Measurements from ENCODE around the gene TOPORS. TPM values are rescaled to one million over a fixed set of nuclear protein-coding genes. Genes with fewer than 3 reads are reported as not detected.
A peak's percentile ranks its signal among the peaks of the same experiment; 100 is the strongest.

Gene TOPORS
- total and polyA plus RNA-seq, 4 donors: 4.8 to 19.9 (median 10.4) TPM

DNA sequence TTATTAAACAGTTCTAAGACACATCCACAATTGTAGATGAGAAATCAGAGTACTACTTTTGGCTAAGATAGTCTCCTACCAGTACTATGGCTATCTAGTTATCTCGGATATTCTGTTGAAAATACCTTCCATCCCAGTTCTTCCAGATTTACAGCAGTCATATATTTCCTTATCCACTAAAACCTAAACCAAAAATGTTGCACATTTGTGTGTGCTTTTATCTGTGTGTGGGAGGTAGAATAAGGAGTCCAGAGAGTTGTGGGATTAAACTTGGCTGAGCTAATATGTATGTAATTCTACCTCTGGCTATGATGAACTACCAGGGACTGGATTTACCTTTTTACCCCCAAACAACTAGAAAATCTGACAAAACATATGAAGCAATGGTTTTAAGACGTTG, 38.1 kb upstream of the TOPORS start:
- 45% methylated on average over 2 of the region's 2 CpGs for WGBS
- TF ChIP-seq, protein P1, sequence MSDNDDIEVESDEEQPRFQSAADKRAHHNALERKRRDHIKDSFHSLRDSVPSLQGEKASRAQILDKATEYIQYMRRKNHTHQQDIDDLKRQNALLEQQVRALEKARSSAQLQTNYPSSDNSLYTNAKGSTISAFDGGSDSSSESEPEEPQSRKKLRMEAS (IDR thresholded peaks at IDR 0.05): no peak
- TF ChIP-seq FOXA2 (IDR thresholded peaks at IDR 0.05) (no peak), HNF4G (IDR thresholded peaks at IDR 0.05) (no peak), JUND (IDR thresholded peaks at IDR 0.05) (no peak), NR2F2 (IDR thresholded peaks at IDR 0.05) (no peak), CTCF (IDR thresholded peaks at IDR 0.05; ENCODE audit: low read depth, low read length, missing input control) (no peak), TAF1 (conservative IDR thresholded peaks at IDR 0.05) (no peak), HNF4A (conservative IDR thresholded peaks at IDR 0.05) (no peak), SP1 (IDR thresholded peaks at IDR 0.05) (no peak)
- no peaks in the 10 kb centered on the region for H3K36me3 ChIP-seq (ENCODE audit: control insufficient read depth in 4 of 4, insufficient read depth in 3 of 4, low read depth in 1 of 4, low read length in 3 of 4)
- H3K4me1 ChIP-seq (ENCODE audit: control insufficient read depth in 4 of 4, insufficient read depth in 4 of 4, low read length in 3 of 4): peaks cover 0 to 7% (median 2%) of the 10 kb centered on the region in 4 donors
- H3K27ac ChIP-seq (ENCODE audit: low read depth in 1 of 2, low read length in 2 of 2): no peak overlapping the region
- DNase-seq (ENCODE audit: low spot score): no peak
- H3K9ac ChIP-seq (ENCODE audit: low read depth in 1 of 2, low read length in 2 of 2): no peak overlapping the region
- H3K9me3 ChIP-seq (ENCODE audit: control insufficient read depth in 4 of 4, low read length in 3 of 4): no peaks in the 10 kb centered on the region
- no peak overlapping the region for H3K4me3 ChIP-seq (ENCODE audit: low read depth in 1 of 3, low read length in 3 of 3)
- no peaks in the 10 kb centered on the region for H3K27me3 ChIP-seq (ENCODE audit: control insufficient read depth in 4 of 4, insufficient read depth in 4 of 4, low read length in 3 of 4)

GRCh38 chr9:32589083-32589723, 36.8 kb upstream of the TOPORS start:
- DNase-seq (ENCODE audit: low spot score): no peak
- no peak overlapping the region for H3K4me3 ChIP-seq (ENCODE audit: low read depth in 1 of 3, low read length in 3 of 3)
- H3K9me3 ChIP-seq (ENCODE audit: control insufficient read depth in 4 of 4, low read length in 3 of 4): no peaks in the 10 kb centered on the region
- H3K4me1 ChIP-seq (ENCODE audit: control insufficient read depth in 4 of 4, insufficient read depth in 4 of 4, low read length in 3 of 4): peaks cover 0 to 7% (median 2%) of the 10 kb centered on the region in 4 donors
- H3K36me3 ChIP-seq (ENCODE audit: control insufficient read depth in 4 of 4, insufficient read depth in 3 of 4, low read depth in 1 of 4, low read length in 3 of 4): no peaks in the 10 kb centered on the region
- peak; percentile 40 for TF ChIP-seq CTCF (IDR thresholded peaks at IDR 0.05; ENCODE audit: low read depth, low read length, missing input control)
- TF ChIP-seq RAD21 (IDR thresholded peaks at IDR 0.05): peak; percentile 79 to 84
- no peak for TF ChIP-seq SP1 (IDR thresholded peaks at IDR 0.05)
- H3K27me3 ChIP-seq (ENCODE audit: control insufficient read depth in 4 of 4, insufficient read depth in 4 of 4, low read length in 3 of 4): no peaks in the 10 kb centered on the region
- H3K27ac ChIP-seq (ENCODE audit: low read depth in 1 of 2, low read length in 2 of 2): no peak overlapping the region
- H3K9ac ChIP-seq (ENCODE audit: low read depth in 1 of 2, low read length in 2 of 2): peak overlapping the region in 1 of 2 donors; percentile 18
- 28% methylated on average over 6 of the region's 6 CpGs for WGBS

DNA sequence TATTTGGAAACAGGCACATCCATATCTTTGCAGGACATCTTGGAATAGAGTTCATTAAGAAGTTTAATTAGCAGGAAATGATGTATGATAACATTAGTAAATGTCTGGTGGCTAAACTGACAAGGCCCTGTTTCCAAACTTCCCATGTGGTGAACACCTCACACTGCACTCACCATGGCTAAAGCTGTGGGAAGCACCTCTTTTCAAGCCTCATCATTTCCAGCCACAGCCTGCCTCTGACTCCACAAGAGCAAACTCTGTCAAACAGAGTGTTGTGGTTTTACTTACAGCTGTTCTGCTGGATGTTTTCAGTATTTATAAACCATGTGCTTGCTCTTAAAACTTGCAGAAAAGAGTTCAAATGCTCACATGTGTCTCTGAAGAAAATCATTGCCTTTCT, 35.5 kb upstream of the TOPORS start:
- Histone ChIP-seq H3K9ac (ENCODE audit: low read depth in 1 of 2, low read length in 2 of 2) (no peak overlapping the region), H3K27me3 (ENCODE audit: control insufficient read depth in 4 of 4, insufficient read depth in 4 of 4, low read length in 3 of 4) (no peaks in the 10 kb centered on the region), H3K36me3 (ENCODE audit: control insufficient read depth in 4 of 4, insufficient read depth in 3 of 4, low read depth in 1 of 4, low read length in 3 of 4) (no peaks in the 10 kb centered on the region), H3K9me3 (ENCODE audit: control insufficient read depth in 4 of 4, low read length in 3 of 4) (no peaks in the 10 kb centered on the region), H3K27ac (ENCODE audit: low read depth in 1 of 2, low read length in 2 of 2) (no peak overlapping the region), H3K4me3 (ENCODE audit: low read depth in 1 of 3, low read length in 3 of 3) (no peak overlapping the region), H3K4me1 (ENCODE audit: control insufficient read depth in 4 of 4, insufficient read depth in 4 of 4, low read length in 3 of 4) (peaks cover 0 to 7% (median 2%) of the 10 kb centered on the region in 4 donors)
- DNase-seq (ENCODE audit: low spot score): no peak
- TF ChIP-seq ZBTB33 (IDR thresholded peaks at IDR 0.05) (no peak), GABPA (IDR thresholded peaks at IDR 0.05 in 1 of 2, conservative IDR thresholded peaks at IDR 0.05 in 1 of 2) (no peak), RXRA (IDR thresholded peaks at IDR 0.05) (no peak), FOXA2 (IDR thresholded peaks at IDR 0.05) (no peak)
- TF ChIP-seq, protein P2, sequence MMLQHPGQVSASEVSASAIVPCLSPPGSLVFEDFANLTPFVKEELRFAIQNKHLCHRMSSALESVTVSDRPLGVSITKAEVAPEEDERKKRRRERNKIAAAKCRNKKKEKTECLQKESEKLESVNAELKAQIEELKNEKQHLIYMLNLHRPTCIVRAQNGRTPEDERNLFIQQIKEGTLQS (IDR thresholded peaks at IDR 0.05): no peak
